Uterus (tissue), 2 donors: ENCODE results near the gene KBTBD6.

Source experiments
- CTCF ChIP-seq, 4 experiments: fragments of 200-600 bp in 2 of 4; fragments of 450-650 bp in 2 of 4; sonication (generic) in 2 of 4; IDR thresholded peaks; one replicate each; pipeline ENCODE4 v1.5.1; 2016 to 2019; ENCODE audit warnings: antibody characterized with exemption in 4 of 4, mild to moderate bottlenecking in 2 of 4, moderate library complexity in 1 of 4
- POLR2A ChIP-seq, 2 donors: fragments of 450-650 bp; IDR thresholded peaks; one replicate each; pipeline ENCODE4 v1.6.1; 2016; ENCODE audit warnings: antibody characterized with exemption in 2 of 2, mild to moderate bottlenecking in 1 of 2, moderate library complexity in 1 of 2

- no peak for TF ChIP-seq CTCF (IDR thresholded peaks at IDR 0.05)
- TF ChIP-seq POLR2A (IDR thresholded peaks at IDR 0.05) = no peak
Measured at GRCh38 chr13:41179593-41180250, 47.1 kb upstream of the KBTBD6 start.
